Mesothelial cell of epicardium (in vitro differentiated cells): ENCODE results near the gene RAD51D. TPM values are rescaled to one million over a fixed set of nuclear protein-coding genes. Genes with fewer than 3 reads are reported as not detected.
A peak's percentile ranks its signal among the peaks of the same experiment; 100 is the strongest.
"Not testable (repeated sequence)": the region's sequence is repeated elsewhere in the genome, so short reads cannot be mapped to it uniquely, and the experiment has no call there.

Source experiments
- DNase-seq, 2 experiments: peaks; one replicate each; pipeline ENCODE4 v3.0.0; 2021; ENCODE audit warnings: low spot score in 2 of 2; ENCODE audit not compliant: unreplicated experiment in 2 of 2
- H3K27ac Mint-ChIP-seq: 2 replicates; pipeline ENCODE4 v1.8.0; 2021; ENCODE audit warnings: mixed read lengths
- H3K27me3 Mint-ChIP-seq: 2 replicates; pipeline ENCODE4 v1.8.0; 2021; ENCODE audit warnings: low read depth, mixed read lengths
- H3K36me3 Mint-ChIP-seq: 2 replicates; pipeline ENCODE4 v1.8.0; 2021; ENCODE audit warnings: mixed read lengths
- H3K4me1 Mint-ChIP-seq: 2 replicates; pipeline ENCODE4 v1.8.0; 2021; ENCODE audit warnings: mixed read lengths
- H3K4me3 Mint-ChIP-seq: 2 replicates; pipeline ENCODE4 v1.8.0; 2021; ENCODE audit warnings: mild to moderate bottlenecking, moderate library complexity, mixed read lengths
- H3K9me3 Mint-ChIP-seq: 2 replicates; pipeline ENCODE4 v1.8.0; 2021; ENCODE audit warnings: mixed read lengths
- CTCF ChIP-seq: fragments of 200-600 bp; sonication (generic); IDR thresholded peaks from one replicate; pipeline ENCODE4 v1.5.0; 2021; ENCODE audit warnings: antibody characterized with exemption; ENCODE audit not compliant: unreplicated experiment
- total RNA-seq: library from RNA; stranded (reverse); gene quantifications from 3 replicates; pipeline ENCODE4 v1.2.1, GENCODE V29; 2021

The RAD51D gene
- total RNA-seq, 1 donor from 2014 or later = 17.2 TPM

GRCh38 chr17:35048685-35049379 lies 70.8 kb downstream of the RAD51D start:
- no peak for TF ChIP-seq CTCF
- Mint-ChIP-seq H3K4me3 (no peak overlapping the region), H3K27me3 (no peaks in the 10 kb centered on the region), H3K36me3 (no peaks in the 10 kb centered on the region), H3K9me3 (no peaks in the 10 kb centered on the region), H3K4me1 (peaks cover 24% of the 10 kb centered on the region), H3K27ac (no peak overlapping the region)
- DNase-seq = no peak

- Mint-ChIP-seq H3K4me3 (no peak overlapping the region), H3K27me3 (no peaks in the 10 kb centered on the region), H3K4me1 (peaks cover 24% of the 10 kb centered on the region), H3K27ac (peak overlapping the region; percentile 69), H3K36me3 (no peaks in the 10 kb centered on the region), H3K9me3 (no peaks in the 10 kb centered on the region)
- DNase-seq = no peak
- TF ChIP-seq CTCF = no peak
Measured at GRCh38 chr17:35046740-35047283, 72.8 kb downstream of the RAD51D start.

- DNase-seq = no peak
- no peak overlapping the region for H3K4me3 Mint-ChIP-seq
- H3K27me3 Mint-ChIP-seq = no peaks in the 10 kb centered on the region
- peaks cover 24% of the 10 kb centered on the region for H3K4me1 Mint-ChIP-seq
- no peaks in the 10 kb centered on the region for H3K36me3 Mint-ChIP-seq
- no peaks in the 10 kb centered on the region for H3K9me3 Mint-ChIP-seq
- TF ChIP-seq CTCF = no peak
- H3K27ac Mint-ChIP-seq = peak overlapping the region; percentile 69
Measured at GRCh38 chr17:35046245-35046644, 73.4 kb downstream of the RAD51D start.

DNA sequence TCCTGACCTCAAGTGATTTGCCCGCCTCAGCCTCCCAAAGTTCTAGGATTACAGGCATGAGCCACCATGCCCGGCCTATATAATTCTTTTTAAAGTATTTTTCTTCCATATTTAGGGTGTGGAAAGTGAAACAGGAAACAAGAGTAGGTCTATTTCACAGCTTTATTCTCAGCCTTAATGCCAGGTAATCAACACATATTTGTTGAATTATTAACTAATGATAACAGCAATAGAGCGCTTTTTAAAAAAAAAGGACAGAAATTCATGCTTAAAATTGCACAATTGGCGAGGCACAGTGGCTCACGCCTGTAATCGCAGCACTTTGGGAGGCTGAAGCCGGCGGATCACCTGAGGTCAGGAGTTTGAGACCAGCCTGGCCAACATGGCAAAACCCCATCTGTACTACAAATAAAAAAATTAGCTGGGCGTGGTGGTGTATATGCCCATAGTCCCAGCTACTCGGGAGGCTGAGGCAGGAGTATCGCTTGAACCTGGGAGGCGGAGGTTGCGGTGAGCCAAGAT lies 74.1 kb downstream of the RAD51D start:
- not testable (repeated sequence) for H3K4me3 Mint-ChIP-seq, DNase-seq, H3K27me3 Mint-ChIP-seq, H3K36me3 Mint-ChIP-seq, H3K27ac Mint-ChIP-seq, H3K9me3 Mint-ChIP-seq
- H3K4me1 Mint-ChIP-seq = peaks cover 24% of the 10 kb centered on the region

DNA sequence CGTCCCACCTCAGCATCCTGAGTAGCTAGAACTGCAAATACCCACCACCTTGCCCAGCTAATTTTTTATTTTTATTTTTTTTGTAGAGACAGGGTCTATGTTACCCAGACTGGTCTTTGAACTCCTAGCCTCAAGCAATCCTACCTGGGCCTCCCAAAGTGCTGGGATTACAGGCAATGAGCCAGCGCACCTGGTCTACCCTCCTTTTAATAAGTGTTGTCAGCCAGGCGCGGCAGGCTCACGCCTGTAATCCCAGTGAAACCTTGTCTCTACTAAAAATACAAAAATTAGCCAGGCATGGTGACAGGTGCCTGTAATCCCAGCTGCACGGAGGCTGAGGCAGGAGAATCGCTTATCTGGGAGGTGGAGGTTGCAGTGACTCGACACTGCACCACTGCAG lies 75.5 kb downstream of the RAD51D start:
- no peak for DNase-seq
- TF ChIP-seq CTCF = no peak
- Mint-ChIP-seq H3K27me3 (no peaks in the 10 kb centered on the region), H3K27ac (no peak overlapping the region), H3K36me3 (no peaks in the 10 kb centered on the region), H3K4me3 (no peak overlapping the region), H3K4me1 (peaks cover 23% of the 10 kb centered on the region), H3K9me3 (no peaks in the 10 kb centered on the region)

Other genes starting within 250 kb of the RAD51D start
- gene CCT6B, start 158.4 kb downstream of the RAD51D start, total RNA-seq = 3.2 to 3.5 TPM (median 3.3 TPM) in 3 replicates
- 17.2 to 18.5 TPM (median 17.9 TPM) in 3 replicates for gene ZNF830, start 158.3 kb downstream of the RAD51D start, total RNA-seq
- gene LIG3, start 139.3 kb downstream of the RAD51D start, total RNA-seq = 84.4 to 93.1 TPM (median 92.2 TPM) in 3 replicates
- 15.8 to 19.8 TPM (median 16.7 TPM) in 3 replicates for gene RFFL, start 56.2 kb downstream of the RAD51D start, total RNA-seq
- gene FNDC8, start 1.8 kb upstream of the RAD51D start, total RNA-seq = not detected in 3 replicates
- gene NLE1, start 22.4 kb upstream of the RAD51D start, total RNA-seq = 22.4 to 23.8 TPM (median 22.9 TPM) in 3 replicates
- not detected in 3 replicates for gene UNC45B, start 28.0 kb upstream of the RAD51D start, total RNA-seq
- not detected in 3 replicates for gene SLC35G3, start 74.5 kb upstream of the RAD51D start, total RNA-seq
- gene SLFN5, start 123.2 kb upstream of the RAD51D start, total RNA-seq = 46.2 to 50.0 TPM (median 46.9 TPM) in 3 replicates